Ovary (tissue), 9 donors: ENCODE results near the gene HOXB2. TPM values are rescaled to one million over a fixed set of nuclear protein-coding genes. Genes with fewer than 3 reads are reported as not detected.
"Not testable (repeated sequence)": the region's sequence is repeated elsewhere in the genome, so short reads cannot be mapped to it uniquely, and the experiment has no call there.

Experiments used
- DNase-seq, 5 donors: peaks; one replicate each; pipeline ENCODE4 v3.0.0-alpha.2; 2019 to 2020
- H3K27ac ChIP-seq, 2 donors: fragments of 200-600 bp; one replicate each; pipeline versions ENCODE4 v1.5.1 to v1.8.0; 2019 to 2022
- H3K27me3 ChIP-seq: fragments of 200-600 bp; one replicate; pipeline ENCODE4 v1.8.0; 2022
- H3K36me3 ChIP-seq: fragments of 200-600 bp; sonication (generic); one replicate; pipeline ENCODE4 v1.5.1; 2019
- H3K4me1 ChIP-seq: one replicate; pipeline ENCODE4 v1.8.1; 2013; ENCODE audit warnings: mild to moderate bottlenecking, moderate library complexity; ENCODE audit not compliant: insufficient read depth
- H3K4me3 ChIP-seq: fragments of 200-600 bp; sonication (generic); one replicate; pipeline ENCODE4 v1.5.1; 2017
- H3K9me3 ChIP-seq, 2 donors: fragments of 200-600 bp in 1 of 2; sonication (generic) in 1 of 2; one replicate each; pipeline versions ENCODE4 v1.5.1 to v1.8.1; 2013 to 2019; ENCODE audit warnings: mild to moderate bottlenecking in 1 of 2, moderate library complexity in 1 of 2
- CTCF ChIP-seq, 3 donors: fragments of 450-650 bp in 2 of 3; fragments of 200-600 bp in 1 of 3; IDR thresholded peaks; one replicate each; pipeline versions ENCODE4 v1.5.1 to v1.8.0; 2016 to 2022; ENCODE audit warnings: antibody characterized with exemption in 3 of 3, mild to moderate bottlenecking in 1 of 3
- EP300 ChIP-seq: sonication (generic); formaldehyde crosslinking; IDR thresholded peaks from one replicate; pipeline ENCODE4 v1.6.1; 2017; ENCODE audit warnings: antibody characterized with exemption
- POLR2A ChIP-seq: fragments of 450-650 bp; IDR thresholded peaks from one replicate; pipeline ENCODE4 v1.6.1; 2017; ENCODE audit warnings: antibody characterized with exemption, mild to moderate bottlenecking, moderate library complexity
- WGBS, 3 donors: extraction: QIAGEN DNeasy Blood & Tissue Kit in 1 of 3; methylation state at CpG; one replicate each; pipeline versions ENCODE4 v1.1.5 to v1.1.7; 2013 to 2017; 5-methylcytosine and 5-hydroxymethylcytosine counted together
- intact Hi-C, 4 donors: fragments of 100-400 bp; cut with DNase I; formaldehyde crosslinking; loops; one replicate each; pipeline versions ENCODE4 v1.11.0 to v1.15.1; 2022 to 2023
- polyA plus RNA-seq, 2 donors: library from polyadenylated mRNA; stranded (reverse); fragments of 200-250 nt in 1 of 2; fragments of 350-450 nt in 1 of 2; fragmentation: Illumina TruSeq in 1 of 2; extraction: RNeasy Lipid Tissue Mini Kit (QIAGEN cat#74804) in 1 of 2; gene quantifications; one replicate each; pipeline ENCODE4 v1.2.3, GENCODE V29; 2013 to 2014
- total RNA-seq, 7 donors: library from RNA; depleted of rRNA in 2 of 7; stranded (reverse); fragments of >200 nt in 2 of 7; fragmentation: NEBNext Ultra II Directional in 3 of 7; extraction: Animal tissue kit (Norgen Biotek cat#: 25700) in 3 of 7; gene quantifications; one replicate each; pipeline versions ENCODE4 v1.1.0 to v1.2.4, GENCODE V29; 2016 to 2023
- donor health status: DM: no; HTN: no; CAD: no; lungs with moderate emphysema.
- donor health status: DM: no; HTN: no; CAD: no.
- donor health status: Bipolar disorder and iron deficiency.
- donor health status: DM: yes; HTN: yes; CAD: no.
- donor health status: DM: no; HTN: no; CAD: no.
- donor health status: DM: yes; HTN: yes; CAD: no.

The HOXB2 gene
- total and polyA plus RNA-seq, 9 donors: 1.2 to 24.5 (median 7.0) TPM

GRCh38 chr17:48539177-48539576 lies 5.7 kb downstream of the HOXB2 start:
- DNase-seq: no peak
- WGBS, 3 donors: 61 to 83% (median 71%) methylated on average over 4 of the region's 4 CpGs
- no peak overlapping the region for H3K27ac ChIP-seq
- TF ChIP-seq EP300 (no peak), CTCF (IDR thresholded peaks at IDR 0.05) (no peak), POLR2A (no peak)
- H3K36me3 ChIP-seq: no peaks in the 10 kb centered on the region
- no peak overlapping the region for H3K4me3 ChIP-seq
- no peaks in the 10 kb centered on the region for H3K4me1 ChIP-seq
- H3K9me3 ChIP-seq: no peaks in the 10 kb centered on the region
- no peaks in the 10 kb centered on the region for H3K27me3 ChIP-seq
- intact Hi-C loops: no loop called here

- H3K36me3 ChIP-seq: no peaks in the 10 kb centered on the region
- no peaks in the 10 kb centered on the region for H3K9me3 ChIP-seq
- no peaks in the 10 kb centered on the region for H3K27me3 ChIP-seq
- intact Hi-C loops: no loop called here
- H3K4me1 ChIP-seq: no peaks in the 10 kb centered on the region
- WGBS, 3 donors: 82 to 90% (median 89%) methylated on average over 3 of the region's 3 CpGs
- H3K27ac ChIP-seq: no peak overlapping the region
- TF ChIP-seq EP300 (no peak), CTCF (IDR thresholded peaks at IDR 0.05) (no peak), POLR2A (no peak)
- no peak for DNase-seq
- H3K4me3 ChIP-seq: no peak overlapping the region
These were observed 7.6 kb downstream of the HOXB2 start for GRCh38 chr17:48537316-48537715.

DNA sequence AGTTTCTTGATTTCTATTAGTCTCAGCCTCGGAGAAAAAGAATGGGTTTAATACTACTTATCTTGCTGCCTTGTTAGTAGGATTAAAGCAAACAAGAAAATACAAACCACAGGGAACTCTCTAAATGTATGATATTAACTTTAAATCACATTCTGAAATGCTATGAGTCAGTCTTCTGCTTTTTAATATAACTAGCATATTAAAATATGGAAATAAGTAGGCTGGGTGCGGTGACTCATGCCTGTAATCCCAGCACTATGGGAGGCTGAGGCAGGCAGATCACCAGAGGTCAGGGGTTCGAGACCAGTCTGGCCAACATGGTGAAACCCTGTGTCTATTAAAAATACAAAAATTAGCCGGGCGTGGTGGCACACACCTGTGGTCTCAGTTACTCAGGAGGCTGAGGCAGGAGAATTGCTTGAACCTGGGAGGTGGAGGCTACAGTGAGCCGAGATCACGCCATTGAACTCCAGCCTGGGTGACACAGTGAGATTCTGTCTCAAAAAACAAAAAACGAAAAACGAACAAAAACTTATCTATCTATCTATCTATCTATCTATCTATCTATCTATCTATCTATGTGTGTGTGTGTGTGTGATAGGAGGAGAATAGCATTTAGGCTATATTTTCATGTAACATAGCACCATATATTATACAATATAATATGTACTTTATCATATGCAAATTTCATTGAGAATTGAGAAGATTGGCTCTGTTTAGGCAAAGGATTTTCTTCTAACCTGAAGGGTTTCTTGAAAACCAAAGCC lies 8.9 kb downstream of the HOXB2 start:
- H3K36me3 ChIP-seq, H3K4me3 ChIP-seq, H3K9me3 ChIP-seq, DNase-seq, H3K4me1 ChIP-seq, intact Hi-C loops, H3K27ac ChIP-seq, H3K27me3 ChIP-seq: not testable (repeated sequence)
- 81 to 93% (median 86%) methylated on average over 9 of the region's 9 CpGs for WGBS, 3 donors

DNA sequence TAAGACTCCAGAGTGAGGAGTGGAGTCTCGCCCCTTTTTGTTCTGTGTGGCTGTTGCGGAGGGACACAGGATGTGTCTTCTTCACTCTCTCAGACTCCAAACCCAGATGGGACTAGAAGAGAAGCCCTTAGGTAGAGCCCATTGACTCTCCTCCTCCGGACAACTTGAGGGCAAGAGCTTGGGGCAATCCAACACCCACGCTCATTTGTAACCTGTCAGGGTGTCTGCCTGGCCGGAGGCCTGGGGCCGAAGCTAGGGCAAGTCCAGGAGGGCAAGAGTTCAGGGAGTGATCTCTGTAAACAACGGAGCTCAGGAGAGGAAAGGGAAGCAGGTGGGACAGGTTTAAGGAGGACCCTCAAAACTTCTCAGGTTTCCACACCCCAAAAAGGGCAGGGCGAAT lies 12.6 kb downstream of the HOXB2 start:
- TF ChIP-seq CTCF (IDR thresholded peaks at IDR 0.05) (no peak), POLR2A (no peak), EP300 (no peak)
- H3K4me1 ChIP-seq: no peaks in the 10 kb centered on the region
- WGBS, 3 donors: 49 to 70% (median 55%) methylated on average over 8 of the region's 8 CpGs
- no peak overlapping the region for H3K27ac ChIP-seq
- no peaks in the 10 kb centered on the region for H3K27me3 ChIP-seq
- no peak for DNase-seq
- intact Hi-C loops: no loop called here
- H3K9me3 ChIP-seq: no peaks in the 10 kb centered on the region
- H3K36me3 ChIP-seq: no peaks in the 10 kb centered on the region
- no peak overlapping the region for H3K4me3 ChIP-seq

GRCh38 chr17:48530887-48531272 lies 14.0 kb downstream of the HOXB2 start, which contains the start of gene HOXB1:
HOXB1 (minus strand) TSS chr17:48531011; CDS start chr17:48530904, 107 bp downstream.
- H3K36me3 ChIP-seq: no peaks in the 10 kb centered on the region
- H3K4me1 ChIP-seq: no peaks in the 10 kb centered on the region
- DNase-seq: no peak
- no peaks in the 10 kb centered on the region for H3K9me3 ChIP-seq
- TF ChIP-seq CTCF (IDR thresholded peaks at IDR 0.05) (no peak), POLR2A (no peak), EP300 (no peak)
- H3K27me3 ChIP-seq: no peaks in the 10 kb centered on the region
- H3K4me3 ChIP-seq: no peak within 1 kb of the TSS
- intact Hi-C loops: no loop called here
- no peak within 1 kb of the TSS for H3K27ac ChIP-seq
- WGBS, 3 donors: 36 to 73% (median 41%) methylated on average over 15 of the region's 15 CpGs
